ENCODE results near the gene GGA3.
"Not testable (repeated sequence)": the region's sequence is repeated elsewhere in the genome, so short reads cannot be mapped to it uniquely, and the experiment has no call there.

DNA sequence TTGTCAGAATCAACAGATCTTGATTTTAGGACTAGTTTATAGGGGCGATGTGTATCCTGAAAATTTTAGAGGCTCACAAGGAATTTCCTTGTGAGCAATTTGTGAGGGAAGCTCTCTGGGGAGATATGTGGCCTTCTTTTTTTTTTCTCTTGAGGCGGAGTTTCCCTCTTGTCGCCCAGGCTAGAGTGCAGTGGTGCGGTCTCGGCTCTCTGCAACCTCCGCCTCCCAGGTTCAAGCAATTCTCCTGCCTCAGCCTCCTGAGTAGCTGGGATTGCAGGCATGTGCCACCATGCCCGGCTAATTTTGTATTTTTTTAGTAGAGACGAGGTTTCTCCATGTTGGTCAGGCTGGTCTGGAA, 54.4 kb downstream of the GGA3 start:
- TF ChIP-seq, protein P1, sequence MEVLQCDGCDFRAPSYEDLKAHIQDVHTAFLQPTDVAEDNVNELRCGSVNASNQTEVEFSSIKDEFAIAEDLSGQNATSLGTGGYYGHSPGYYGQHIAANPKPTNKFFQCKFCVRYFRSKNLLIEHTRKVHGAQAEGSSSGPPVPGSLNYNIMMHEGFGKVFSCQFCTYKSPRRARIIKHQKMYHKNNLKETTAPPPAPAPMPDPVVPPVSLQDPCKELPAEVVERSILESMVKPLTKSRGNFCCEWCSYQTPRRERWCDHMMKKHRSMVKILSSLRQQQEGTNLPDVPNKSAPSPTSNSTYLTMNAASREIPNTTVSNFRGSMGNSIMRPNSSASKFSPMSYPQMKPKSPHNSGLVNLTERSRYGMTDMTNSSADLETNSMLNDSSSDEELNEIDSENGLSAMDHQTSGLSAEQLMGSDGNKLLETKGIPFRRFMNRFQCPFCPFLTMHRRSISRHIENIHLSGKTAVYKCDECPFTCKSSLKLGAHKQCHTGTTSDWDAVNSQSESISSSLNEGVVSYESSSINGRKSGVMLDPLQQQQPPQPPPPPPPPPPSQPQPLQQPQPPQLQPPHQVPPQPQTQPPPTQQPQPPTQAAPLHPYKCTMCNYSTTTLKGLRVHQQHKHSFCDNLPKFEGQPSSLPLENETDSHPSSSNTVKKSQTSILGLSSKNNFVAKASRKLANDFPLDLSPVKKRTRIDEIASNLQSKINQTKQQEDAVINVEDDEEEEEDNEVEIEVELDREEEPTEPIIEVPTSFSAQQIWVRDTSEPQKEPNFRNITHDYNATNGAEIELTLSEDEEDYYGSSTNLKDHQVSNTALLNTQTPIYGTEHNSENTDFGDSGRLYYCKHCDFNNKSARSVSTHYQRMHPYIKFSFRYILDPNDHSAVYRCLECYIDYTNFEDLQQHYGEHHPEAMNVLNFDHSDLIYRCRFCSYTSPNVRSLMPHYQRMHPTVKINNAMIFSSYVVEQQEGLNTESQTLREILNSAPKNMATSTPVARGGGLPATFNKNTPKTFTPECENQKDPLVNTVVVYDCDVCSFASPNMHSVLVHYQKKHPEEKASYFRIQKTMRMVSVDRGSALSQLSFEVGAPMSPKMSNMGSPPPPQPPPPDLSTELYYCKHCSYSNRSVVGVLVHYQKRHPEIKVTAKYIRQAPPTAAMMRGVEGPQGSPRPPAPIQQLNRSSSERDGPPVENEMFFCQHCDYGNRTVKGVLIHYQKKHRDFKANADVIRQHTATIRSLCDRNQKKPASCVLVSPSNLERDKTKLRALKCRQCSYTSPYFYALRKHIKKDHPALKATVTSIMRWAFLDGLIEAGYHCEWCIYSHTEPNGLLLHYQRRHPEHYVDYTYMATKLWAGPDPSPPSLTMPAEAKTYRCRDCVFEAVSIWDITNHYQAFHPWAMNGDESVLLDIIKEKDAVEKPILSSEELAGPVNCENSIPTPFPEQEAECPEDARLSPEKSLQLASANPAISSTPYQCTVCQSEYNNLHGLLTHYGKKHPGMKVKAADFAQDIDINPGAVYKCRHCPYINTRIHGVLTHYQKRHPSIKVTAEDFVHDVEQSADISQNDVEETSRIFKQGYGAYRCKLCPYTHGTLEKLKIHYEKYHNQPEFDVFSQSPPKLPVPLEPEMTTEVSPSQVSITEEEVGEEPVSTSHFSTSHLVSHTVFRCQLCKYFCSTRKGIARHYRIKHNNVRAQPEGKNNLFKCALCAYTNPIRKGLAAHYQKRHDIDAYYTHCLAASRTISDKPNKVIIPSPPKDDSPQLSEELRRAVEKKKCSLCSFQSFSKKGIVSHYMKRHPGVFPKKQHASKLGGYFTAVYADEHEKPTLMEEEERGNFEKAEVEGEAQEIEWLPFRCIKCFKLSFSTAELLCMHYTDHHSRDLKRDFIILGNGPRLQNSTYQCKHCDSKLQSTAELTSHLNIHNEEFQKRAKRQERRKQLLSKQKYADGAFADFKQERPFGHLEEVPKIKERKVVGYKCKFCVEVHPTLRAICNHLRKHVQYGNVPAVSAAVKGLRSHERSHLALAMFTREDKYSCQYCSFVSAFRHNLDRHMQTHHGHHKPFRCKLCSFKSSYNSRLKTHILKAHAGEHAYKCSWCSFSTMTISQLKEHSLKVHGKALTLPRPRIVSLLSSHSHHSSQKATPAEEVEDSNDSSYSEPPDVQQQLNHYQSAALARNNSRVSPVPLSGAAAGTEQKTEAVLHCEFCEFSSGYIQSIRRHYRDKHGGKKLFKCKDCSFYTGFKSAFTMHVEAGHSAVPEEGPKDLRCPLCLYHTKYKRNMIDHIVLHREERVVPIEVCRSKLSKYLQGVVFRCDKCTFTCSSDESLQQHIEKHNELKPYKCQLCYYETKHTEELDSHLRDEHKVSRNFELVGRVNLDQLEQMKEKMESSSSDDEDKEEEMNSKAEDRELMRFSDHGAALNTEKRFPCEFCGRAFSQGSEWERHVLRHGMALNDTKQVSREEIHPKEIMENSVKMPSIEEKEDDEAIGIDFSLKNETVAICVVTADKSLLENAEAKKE (CRISPR knock-in tag; IDR thresholded peaks at IDR 0.05), result not testable (repeated sequence)
- TF ChIP-seq CTCF (conservative IDR thresholded peaks at IDR 0.05; ENCODE audit: low read depth in 2 of 2); JUNB (IDR thresholded peaks at IDR 0.05; ENCODE audit: unreplicated experiment); POLR2AphosphoS5 (IDR thresholded peaks at IDR 0.05; ENCODE audit: low read depth); EZH2phosphoT487 (IDR thresholded peaks at IDR 0.05; ENCODE audit: unreplicated experiment); EZH2 (IDR thresholded peaks at IDR 0.05; ENCODE audit: low read depth, unreplicated experiment); REST (IDR thresholded peaks at IDR 0.05; ENCODE audit: unreplicated experiment); CREB1 (CRISPR knock-in tag; IDR thresholded peaks at IDR 0.05; ENCODE audit: low read depth); ZNF114 (CRISPR knock-in tag; IDR thresholded peaks at IDR 0.05); ZNF331 (CRISPR knock-in tag; IDR thresholded peaks at IDR 0.05; ENCODE audit: low read depth); NANOG (IDR thresholded peaks at IDR 0.05; ENCODE audit: borderline replicate concordance); STAT1 (IDR thresholded peaks at IDR 0.05; ENCODE audit: unreplicated experiment): not testable (repeated sequence)
- TF ChIP-seq, protein P2, sequence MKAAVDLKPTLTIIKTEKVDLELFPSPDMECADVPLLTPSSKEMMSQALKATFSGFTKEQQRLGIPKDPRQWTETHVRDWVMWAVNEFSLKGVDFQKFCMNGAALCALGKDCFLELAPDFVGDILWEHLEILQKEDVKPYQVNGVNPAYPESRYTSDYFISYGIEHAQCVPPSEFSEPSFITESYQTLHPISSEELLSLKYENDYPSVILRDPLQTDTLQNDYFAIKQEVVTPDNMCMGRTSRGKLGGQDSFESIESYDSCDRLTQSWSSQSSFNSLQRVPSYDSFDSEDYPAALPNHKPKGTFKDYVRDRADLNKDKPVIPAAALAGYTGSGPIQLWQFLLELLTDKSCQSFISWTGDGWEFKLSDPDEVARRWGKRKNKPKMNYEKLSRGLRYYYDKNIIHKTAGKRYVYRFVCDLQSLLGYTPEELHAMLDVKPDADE (IDR thresholded peaks at IDR 0.05), result not testable (repeated sequence)

Measured in GM23338 (cell line).